HG03064 (cell line): ENCODE results near the gene RASL12.

Experiments
- ATAC-seq: cut with Tn5 transposase; IDR thresholded peaks from one replicate; pipeline ENCODE4 v1.9.1; 2021; ENCODE audit warnings: low read depth; ENCODE audit not compliant: unreplicated experiment

The RASL12 gene

GRCh38 chr15:65092911-65093792 lies 25.4 kb upstream of the RASL12 start:
- ATAC-seq: no peak

GRCh38 chr15:65091946-65092770 lies 24.4 kb upstream of the RASL12 start:
- ATAC-seq: no peak

GRCh38 chr15:65089206-65089824 lies 21.5 kb upstream of the RASL12 start:
- ATAC-seq: no peak

GRCh38 chr15:65088643-65089021 lies 20.8 kb upstream of the RASL12 start:
- no peak for ATAC-seq

- ATAC-seq: no peak
Observed at GRCh38 chr15:65087873-65088642, 20.3 kb upstream of the RASL12 start.

GRCh38 chr15:65087411-65087810 lies 19.6 kb upstream of the RASL12 start:
- no peak for ATAC-seq

- ATAC-seq: no peak
Observed at GRCh38 chr15:65086680-65087111, 18.9 kb upstream of the RASL12 start.

GRCh38 chr15:65085990-65086679 lies 18.3 kb upstream of the RASL12 start:
- ATAC-seq: no peak

- ATAC-seq: no peak
Observed at GRCh38 chr15:65085207-65085753, 17.5 kb upstream of the RASL12 start.

- ATAC-seq: no peak
Observed at GRCh38 chr15:65084500-65085206, 16.9 kb upstream of the RASL12 start.

- ATAC-seq: no peak
Observed at GRCh38 chr15:65083262-65083701, 15.5 kb upstream of the RASL12 start.

GRCh38 chr15:65082303-65082953 lies 14.6 kb upstream of the RASL12 start:
- ATAC-seq: no peak

- no peak for ATAC-seq
Observed at GRCh38 chr15:65081758-65082157, 14.0 kb upstream of the RASL12 start.

GRCh38 chr15:65081270-65081669 lies 13.5 kb upstream of the RASL12 start:
- no peak for ATAC-seq

- ATAC-seq: no peak
Observed at GRCh38 chr15:65079580-65079979, 11.8 kb upstream of the RASL12 start.

GRCh38 chr15:65077981-65078352 lies 10.2 kb upstream of the RASL12 start:
- ATAC-seq: no peak

GRCh38 chr15:65077291-65077980 lies 9.6 kb upstream of the RASL12 start:
- ATAC-seq: no peak
